Lower leg skin (tissue), 4 donors: ENCODE data around the gene AP5S1. TPM values are rescaled to one million over a fixed set of nuclear protein-coding genes. Genes with fewer than 3 reads are reported as not detected.
A peak's percentile ranks its signal among the peaks of the same experiment; 100 is the strongest.

Experiments
- DNase-seq, 2 donors: peaks; one replicate each; pipeline ENCODE4 v3.0.0-alpha.2; 2019; ENCODE audit warnings: low spot score in 2 of 2
- H3K4me3 ChIP-seq: fragments of 200-600 bp; sonication (generic); 2 replicates; pipeline ENCODE4 v1.5.1; 2017; ENCODE audit warnings: mild to moderate bottlenecking, low read depth; ENCODE audit not compliant: poor library complexity, severe bottlenecking
- CTCF ChIP-seq, 3 donors: fragments of 450-650 bp; IDR thresholded peaks; one replicate each; pipeline ENCODE4 v1.5.1; 2016; ENCODE audit warnings: antibody characterized with exemption in 3 of 3, mild to moderate bottlenecking in 3 of 3, moderate library complexity in 2 of 3
- POLR2A ChIP-seq, 2 donors: fragments of 450-650 bp; IDR thresholded peaks; one replicate each; pipeline ENCODE4 v1.6.1; 2016 to 2017; ENCODE audit warnings: antibody characterized with exemption in 2 of 2, mild to moderate bottlenecking in 1 of 2, moderate library complexity in 1 of 2
- WGBS, 2 donors: methylation state at CpG; one replicate each; pipeline ENCODE4 v1.1.5; 2018; 5-methylcytosine and 5-hydroxymethylcytosine counted together
- intact Hi-C: fragments of 100-400 bp; cut with DNase I; formaldehyde crosslinking; loops from one replicate; pipeline ENCODE4 v1.15.0; 2023; ENCODE audit warnings: low total_unique reads
- total RNA-seq, 4 donors: library from RNA; depleted of rRNA; stranded (reverse); fragments of >200 nt; gene quantifications; one replicate each; pipeline ENCODE4 v1.1.0, GENCODE V29; 2016

Gene AP5S1
- total RNA-seq, 4 donors from 2014 or later = 7.7 to 16.8 (median 10.5) TPM

DNA sequence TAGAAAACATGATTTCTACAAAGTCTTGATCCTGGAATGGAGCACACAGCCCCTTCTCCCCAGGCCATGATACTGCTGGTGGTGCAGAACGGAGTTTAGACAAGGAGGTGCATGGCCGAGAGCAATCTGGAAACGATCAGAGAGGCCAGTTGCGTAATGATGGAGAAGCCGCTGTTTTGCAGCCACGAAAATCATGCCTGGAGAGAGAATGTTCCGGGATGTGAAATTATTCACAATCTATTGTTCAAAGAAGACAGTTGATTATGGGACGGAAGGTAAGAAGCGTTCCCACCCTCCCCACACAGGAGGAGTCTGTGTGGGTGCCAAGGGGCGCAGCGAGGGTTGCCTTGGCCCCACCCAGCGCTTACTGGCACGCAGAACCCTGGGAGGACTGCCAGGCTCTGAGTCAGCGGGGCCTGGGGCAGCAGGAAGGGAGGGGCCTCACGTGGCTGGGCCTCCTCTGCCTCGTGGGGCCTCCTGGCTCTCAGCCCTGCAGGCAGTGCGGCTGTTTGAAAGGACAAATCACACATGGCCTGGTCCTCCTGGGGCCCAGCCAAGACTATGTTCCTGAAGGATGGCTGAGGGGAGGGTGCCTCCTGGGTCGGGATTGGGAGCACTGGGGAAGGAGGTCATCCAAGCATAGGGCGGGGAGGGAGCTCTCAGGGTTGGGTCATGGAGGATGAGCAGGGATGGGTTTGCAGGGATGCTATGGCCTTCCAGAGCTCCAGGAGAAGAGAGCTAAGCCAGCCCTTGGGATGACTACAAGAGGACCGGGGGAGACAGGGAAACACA lies 8.7 kb upstream of the AP5S1 start:
- 0 to 1% methylated on average over 17 to 20 of the region's 20 CpGs for WGBS, 2 donors
- peak; percentile 97 to 100 for DNase-seq
- no peak for TF ChIP-seq POLR2A (IDR thresholded peaks at IDR 0.05)
- no peak for TF ChIP-seq CTCF (IDR thresholded peaks at IDR 0.05)
- intact Hi-C loops = no loop called here
- H3K4me3 ChIP-seq = peak overlapping the region; percentile 27

DNA sequence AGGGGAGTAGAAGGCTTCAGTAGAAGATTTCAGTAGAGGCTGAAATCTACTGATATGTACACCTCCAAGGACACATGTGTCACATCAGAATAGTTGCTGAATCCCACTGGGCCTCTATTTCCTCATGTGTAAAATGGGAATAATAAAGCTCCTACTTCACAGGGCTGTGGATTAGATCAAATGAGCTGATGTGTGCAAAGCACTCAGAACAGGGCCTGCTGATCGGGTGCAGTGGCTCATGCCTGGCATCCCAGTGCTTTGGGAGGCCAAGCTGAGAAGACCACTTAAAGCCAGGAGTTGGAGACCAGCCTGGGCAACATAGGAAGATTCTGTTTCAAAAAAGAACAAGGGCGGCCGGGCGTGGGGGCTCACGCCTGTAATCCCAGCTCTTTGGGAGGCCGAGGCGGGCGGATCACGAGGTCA lies 8.1 kb upstream of the AP5S1 start:
- peak in 1 of 2 donors; percentile 86 for DNase-seq
- intact Hi-C loops = no loop called here
- TF ChIP-seq POLR2A (IDR thresholded peaks at IDR 0.05) = no peak
- no peak for TF ChIP-seq CTCF (IDR thresholded peaks at IDR 0.05)
- no peak overlapping the region for H3K4me3 ChIP-seq
- WGBS, 2 donors = 90 to 93% methylated on average over 9 of the region's 9 CpGs

DNA sequence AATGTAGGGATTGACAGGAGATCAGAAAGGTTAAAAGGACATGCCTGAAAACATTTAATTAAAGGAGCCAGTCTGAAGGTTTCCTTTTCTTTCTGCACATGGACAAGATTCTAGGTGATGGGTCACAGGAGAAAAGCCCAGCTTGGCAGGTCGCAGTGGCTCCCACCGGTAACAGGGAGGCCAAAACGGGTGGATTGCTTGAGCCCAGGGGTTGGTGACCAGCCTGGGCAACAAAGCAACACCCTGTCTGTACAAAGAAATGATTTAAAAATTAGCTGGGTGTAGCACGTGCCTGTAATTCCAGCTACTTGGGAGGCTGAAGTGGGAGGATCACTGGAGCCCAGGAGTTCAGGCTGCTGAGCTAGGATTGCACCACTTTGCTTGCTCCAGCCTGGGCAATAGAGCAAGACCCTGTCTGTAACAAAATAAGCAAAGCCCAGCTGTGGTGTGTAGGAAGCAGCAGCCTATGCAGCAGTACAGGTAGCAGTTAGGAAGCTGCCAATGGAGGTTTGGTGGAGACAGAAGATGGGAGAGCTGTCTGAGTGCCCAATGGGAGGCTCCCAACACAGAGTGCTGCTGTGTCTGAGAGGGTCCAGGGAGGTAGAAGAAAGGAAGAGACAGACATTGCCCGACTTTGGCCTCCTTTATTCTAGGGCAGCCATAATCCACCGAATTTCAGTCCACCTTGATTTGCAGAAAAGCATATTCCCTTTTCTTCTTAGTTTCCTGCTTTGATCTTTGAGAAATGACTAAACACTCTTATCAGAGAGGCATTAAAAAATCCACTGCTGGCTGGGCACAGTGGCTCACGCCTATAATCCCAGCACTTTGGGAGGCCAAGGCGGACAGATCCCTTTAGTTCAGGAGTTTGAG lies 7.1 kb upstream of the AP5S1 start:
- H3K4me3 ChIP-seq = no peak overlapping the region
- WGBS, 2 donors = 63 to 76% methylated on average over 8 of the region's 8 CpGs
- no peak for DNase-seq
- TF ChIP-seq POLR2A (IDR thresholded peaks at IDR 0.05) (no peak), CTCF (IDR thresholded peaks at IDR 0.05) (no peak)
- intact Hi-C loops = no loop called here

GRCh38 chr20:3813848-3814581 lies 6.3 kb upstream of the AP5S1 start:
- no peak for DNase-seq
- WGBS, 2 donors = 81 to 83% methylated on average over 12 of the region's 12 CpGs
- TF ChIP-seq POLR2A (IDR thresholded peaks at IDR 0.05) = no peak
- no peak for TF ChIP-seq CTCF (IDR thresholded peaks at IDR 0.05)
- no peak overlapping the region for H3K4me3 ChIP-seq
- intact Hi-C loops = no loop called here

DNA sequence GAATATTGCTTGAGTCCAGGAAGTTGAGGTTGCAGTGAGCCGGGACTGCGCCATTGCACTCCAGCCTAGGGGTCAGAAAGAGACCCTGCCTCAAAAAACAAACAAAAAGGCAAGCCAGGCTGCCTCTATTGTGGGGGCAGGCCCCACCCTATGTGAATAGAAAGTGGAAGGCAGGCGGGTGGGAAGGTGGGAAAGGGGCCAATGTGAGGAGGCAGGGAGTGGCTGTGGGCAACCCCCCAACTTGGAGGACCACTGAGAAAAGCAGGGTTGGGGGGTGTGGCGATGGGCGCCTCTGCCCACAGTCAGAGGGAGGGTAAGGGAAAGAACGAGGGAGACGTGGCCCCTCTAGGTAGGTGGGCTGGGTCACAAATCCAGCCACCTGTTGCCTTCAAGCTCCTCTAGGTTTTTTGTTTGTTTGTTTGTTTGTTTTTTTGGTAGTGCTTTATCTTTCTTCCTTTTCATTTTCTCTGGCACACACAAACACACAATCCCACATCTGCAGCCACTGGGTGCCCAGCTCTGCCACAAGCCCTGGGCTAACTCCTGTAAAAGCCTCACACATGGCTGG lies 5.3 kb upstream of the AP5S1 start:
- no peak for DNase-seq
- intact Hi-C loops = no loop called here
- no peak for TF ChIP-seq POLR2A (IDR thresholded peaks at IDR 0.05)
- TF ChIP-seq CTCF (IDR thresholded peaks at IDR 0.05) = no peak
- 74 to 80% methylated on average over 7 of the region's 7 CpGs for WGBS, 2 donors
- H3K4me3 ChIP-seq = no peak overlapping the region
